ENCODE results near the gene GALNT9. TPM values are rescaled to one million over a fixed set of nuclear protein-coding genes. Genes with fewer than 3 reads are reported as not detected.
A peak's percentile ranks its signal among the peaks of the same experiment; 100 is the strongest.

Gene GALNT9
- polyA plus RNA-seq, 3 donors: not detected

GRCh38 chr12:132344601-132345000 lies 15.2 kb upstream of the GALNT9 start:
- Mint-ChIP-seq H3K4me1 (no peaks in the 10 kb centered on the region), H3K4me3 (peak overlapping the region in 1 of 2 donors; percentile 31), H3K27me3 (ENCODE audit: low read depth in 3 of 3) (peaks cover 2 to 19% (median 12%) of the 10 kb centered on the region in 3 donors), H3K27ac (no peak overlapping the region), H3K9me3 (peaks cover 0 to 11% (median 0%) of the 10 kb centered on the region in 7 donors), H3K36me3 (no peaks in the 10 kb centered on the region)
- H3K79me2 ChIP-seq (ENCODE audit: insufficient read depth, low read length): no peaks in the 10 kb centered on the region
- H3K27me3 ChIP-seq (ENCODE audit: control insufficient read depth in 2 of 2, insufficient read depth in 2 of 2, low read length in 2 of 2): peaks cover 0 to 10% of the 10 kb centered on the region in 2 donors
- H4K20me1 ChIP-seq (ENCODE audit: insufficient read depth, low read length): no peaks in the 10 kb centered on the region
- no peak overlapping the region for H3K4me2 ChIP-seq (replicated peaks; ENCODE audit: extremely low read depth, low read length, poor library complexity, severe bottlenecking)
- no peak for DNase-seq
- no peak overlapping the region for H3K4me3 ChIP-seq (replicated peaks in 1 of 3; ENCODE audit: low read depth in 2 of 3, low read length in 3 of 3)
- 83% methylated on average over 22 of the region's 23 CpGs for WGBS (ENCODE audit: insufficient coverage)
- H3K36me3 ChIP-seq (replicated peaks in 1 of 2; ENCODE audit: control insufficient read depth in 1 of 2, insufficient read depth in 2 of 2, low read length in 2 of 2): no peaks in the 10 kb centered on the region
- intact Hi-C loops (cut with micrococcal nuclease): no loop called here
- no peaks in the 10 kb centered on the region for H3K4me1 ChIP-seq (ENCODE audit: control insufficient read depth in 1 of 2, insufficient read depth in 2 of 2, low read length in 2 of 2)
- no peak overlapping the region for H2AFZ ChIP-seq (ENCODE audit: insufficient read depth, low read depth, low read length, poor library complexity, severe bottlenecking)
- no peak for TF ChIP-seq CTCF (IDR thresholded peaks at IDR 0.05)
- no peaks in the 10 kb centered on the region for H3K9me3 ChIP-seq (replicated peaks in 1 of 2; ENCODE audit: control insufficient read depth in 1 of 2, insufficient read depth in 1 of 2, low read length in 2 of 2)
- H3K9ac ChIP-seq (ENCODE audit: insufficient read depth, low read length, poor library complexity, severe bottlenecking): no peak overlapping the region
- H3K27ac ChIP-seq (ENCODE audit: low read depth in 1 of 2, low read length in 2 of 2): no peak overlapping the region

- no peak for DNase-seq
- Histone ChIP-seq H3K79me2 (ENCODE audit: insufficient read depth, low read length) (no peaks in the 10 kb centered on the region), H3K4me1 (ENCODE audit: control insufficient read depth in 1 of 2, insufficient read depth in 2 of 2, low read length in 2 of 2) (no peaks in the 10 kb centered on the region), H4K20me1 (ENCODE audit: insufficient read depth, low read length) (no peaks in the 10 kb centered on the region), H3K4me2 (replicated peaks; ENCODE audit: extremely low read depth, low read length, poor library complexity, severe bottlenecking) (no peak overlapping the region), H2AFZ (ENCODE audit: insufficient read depth, low read depth, low read length, poor library complexity, severe bottlenecking) (no peak overlapping the region), H3K36me3 (replicated peaks in 1 of 2; ENCODE audit: control insufficient read depth in 1 of 2, insufficient read depth in 2 of 2, low read length in 2 of 2) (no peaks in the 10 kb centered on the region), H3K27ac (ENCODE audit: low read depth in 1 of 2, low read length in 2 of 2) (no peak overlapping the region), H3K4me3 (replicated peaks in 1 of 3; ENCODE audit: low read depth in 2 of 3, low read length in 3 of 3) (no peak overlapping the region), H3K27me3 (ENCODE audit: control insufficient read depth in 2 of 2, insufficient read depth in 2 of 2, low read length in 2 of 2) (peaks cover 0 to 10% of the 10 kb centered on the region in 2 donors), H3K9ac (ENCODE audit: insufficient read depth, low read length, poor library complexity, severe bottlenecking) (no peak overlapping the region), H3K9me3 (replicated peaks in 1 of 2; ENCODE audit: control insufficient read depth in 1 of 2, insufficient read depth in 1 of 2, low read length in 2 of 2) (no peaks in the 10 kb centered on the region)
- intact Hi-C loops (cut with micrococcal nuclease): no loop called here
- Mint-ChIP-seq H3K4me1 (no peaks in the 10 kb centered on the region), H3K27me3 (ENCODE audit: low read depth in 3 of 3) (peaks cover 2 to 19% (median 12%) of the 10 kb centered on the region in 3 donors), H3K9me3 (peaks cover 0 to 11% (median 0%) of the 10 kb centered on the region in 7 donors), H3K27ac (no peak overlapping the region), H3K36me3 (no peaks in the 10 kb centered on the region), H3K4me3 (peak overlapping the region in 1 of 2 donors; percentile 31)
- WGBS (ENCODE audit: insufficient coverage): 92% methylated on average over 9 of the region's 11 CpGs
- no peak for TF ChIP-seq CTCF (IDR thresholded peaks at IDR 0.05)
These were observed 14.8 kb upstream of the GALNT9 start for GRCh38 chr12:132344181-132344580.
